NCI-H446 (cell line): ENCODE measurements around the gene TIMM17B.
"Not testable (repeated sequence)": the region's sequence is repeated elsewhere in the genome, so short reads cannot be mapped to it uniquely, and the experiment has no call there.

ENCODE experiments used
- DNase-seq, 2 experiments: peaks; one replicate each; lab custom pipeline; 2025; lab: John Stamatoyannopoulos, UW

TIMM17B gene

DNA sequence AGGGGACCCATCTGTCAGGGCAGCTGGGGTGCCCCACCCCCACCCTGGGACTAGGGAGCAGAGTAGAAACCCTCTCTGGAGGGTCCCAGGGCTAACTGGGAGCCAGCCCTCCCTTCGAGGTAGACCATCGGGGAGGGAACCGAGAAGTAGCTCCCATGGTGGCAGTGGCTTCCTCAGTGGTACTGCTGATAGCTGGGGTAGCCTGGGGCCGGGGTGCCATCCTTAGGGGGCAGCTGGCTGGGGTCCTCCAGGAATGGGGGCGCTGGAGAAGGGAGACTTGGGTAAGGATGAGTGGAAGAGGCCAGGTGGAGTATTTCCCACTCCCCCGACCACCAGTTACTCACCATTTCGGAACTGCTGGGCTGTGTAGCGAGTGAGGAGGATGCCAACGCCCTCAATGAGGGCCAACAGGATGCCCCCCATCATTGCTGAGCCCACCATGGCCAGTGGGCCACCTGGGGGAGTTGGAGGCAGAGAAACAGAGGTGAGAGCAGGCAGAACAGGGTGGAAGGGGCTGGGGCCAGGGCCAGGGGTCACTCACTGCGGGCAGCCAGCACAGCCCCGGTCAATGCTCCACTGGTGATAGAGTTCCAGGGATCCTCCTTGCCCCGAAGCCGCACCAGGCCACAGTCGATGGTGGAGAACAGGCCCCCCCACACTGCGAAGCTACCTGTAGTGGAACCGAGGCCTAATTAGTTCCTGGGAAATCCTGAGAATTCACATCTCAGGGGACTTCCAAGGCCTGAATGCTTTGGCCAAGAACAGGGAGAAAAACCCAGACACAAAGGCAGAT lies 3.8 kb downstream of the TIMM17B start:
- no peak for DNase-seq

DNA sequence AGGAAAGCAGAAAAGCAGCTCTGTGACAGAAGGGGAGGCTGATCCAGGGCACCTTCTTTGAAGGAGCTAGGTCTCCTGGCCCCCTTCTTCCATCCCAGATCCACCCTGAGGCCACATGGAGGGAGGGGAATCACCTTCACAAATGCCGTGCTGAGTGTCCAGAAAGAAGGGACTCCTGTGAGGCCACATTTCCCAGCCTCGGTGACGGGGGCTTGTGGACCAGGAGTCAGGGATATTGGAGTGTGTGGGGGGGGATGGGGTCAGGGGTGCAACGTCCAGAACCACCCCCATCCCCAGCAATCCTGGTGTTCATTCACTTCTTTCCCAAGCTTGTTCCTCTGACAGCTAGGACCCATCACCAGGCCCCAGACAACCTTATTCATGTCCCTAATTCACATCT lies 4.7 kb downstream of the TIMM17B start:
- DNase-seq: no peak

DNA sequence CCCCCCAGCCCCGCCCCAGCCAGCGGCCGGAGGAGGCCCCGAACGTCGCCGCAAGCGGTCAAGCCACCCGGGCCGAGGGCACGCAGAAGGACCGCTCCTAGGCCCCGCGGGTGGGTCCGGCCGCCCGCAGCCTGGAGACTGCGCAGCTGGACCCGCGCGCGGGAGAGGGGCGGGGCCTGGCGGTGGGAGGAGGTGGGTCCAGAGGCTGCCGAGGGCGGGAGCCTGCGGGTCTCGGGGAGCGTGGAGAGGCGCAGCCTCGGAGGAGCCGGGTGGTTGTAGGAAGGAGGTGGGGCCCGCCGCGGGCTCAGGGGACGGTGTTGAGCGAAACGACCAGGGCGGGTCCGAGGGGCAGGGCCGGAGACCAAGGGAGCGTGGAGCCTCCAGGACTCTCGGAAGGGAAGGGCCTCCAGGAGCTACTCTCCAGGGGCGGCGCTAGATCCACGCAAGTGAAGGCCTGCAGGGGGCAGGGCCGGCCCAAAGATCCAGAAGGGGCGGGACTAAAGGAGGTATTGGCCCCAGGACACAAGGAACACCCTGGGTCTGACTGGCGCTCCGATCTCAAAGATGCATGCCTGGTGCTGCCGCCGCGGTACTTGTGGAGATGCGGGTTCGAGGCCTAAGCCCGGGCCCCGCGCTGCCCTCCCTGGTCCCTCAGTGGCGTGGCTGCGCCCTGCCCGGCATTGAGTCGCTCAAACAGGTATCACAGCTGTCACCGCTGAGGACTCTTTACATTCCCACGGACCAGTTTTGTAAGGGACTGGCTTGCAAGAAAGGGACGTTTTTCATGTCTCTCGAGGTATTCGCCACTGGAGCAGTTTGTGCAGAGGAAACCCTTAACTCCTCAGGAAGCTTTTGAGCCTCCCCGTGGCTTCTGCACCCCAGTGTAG lies 5.9 kb downstream of the TIMM17B start:
- DNase-seq: peak; percentile 7 to 78

DNA sequence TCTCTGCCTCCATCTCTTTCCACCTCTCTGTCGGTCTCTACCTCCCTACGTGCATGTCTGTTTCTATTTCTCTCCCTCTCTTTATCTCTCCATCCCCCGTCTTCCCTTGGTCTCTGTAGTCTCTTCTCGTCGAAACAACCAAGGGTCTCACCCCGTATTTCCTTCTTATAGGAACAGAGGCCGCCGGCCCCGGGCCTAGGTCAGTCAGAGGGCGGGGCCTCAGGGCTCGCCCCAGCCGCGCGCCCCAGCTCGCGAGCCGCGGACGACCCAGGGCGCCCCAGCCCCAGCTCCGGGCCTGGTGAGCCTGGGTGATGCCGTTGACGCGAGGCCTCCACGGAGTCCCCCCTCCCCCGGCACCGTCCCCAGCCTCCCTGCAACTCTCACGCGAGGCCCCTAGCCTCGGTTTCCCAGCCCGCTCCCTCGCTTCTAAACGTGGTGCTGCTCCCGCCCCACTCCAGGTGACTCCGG lies 6.6 kb downstream of the TIMM17B start:
- DNase-seq: no peak

DNA sequence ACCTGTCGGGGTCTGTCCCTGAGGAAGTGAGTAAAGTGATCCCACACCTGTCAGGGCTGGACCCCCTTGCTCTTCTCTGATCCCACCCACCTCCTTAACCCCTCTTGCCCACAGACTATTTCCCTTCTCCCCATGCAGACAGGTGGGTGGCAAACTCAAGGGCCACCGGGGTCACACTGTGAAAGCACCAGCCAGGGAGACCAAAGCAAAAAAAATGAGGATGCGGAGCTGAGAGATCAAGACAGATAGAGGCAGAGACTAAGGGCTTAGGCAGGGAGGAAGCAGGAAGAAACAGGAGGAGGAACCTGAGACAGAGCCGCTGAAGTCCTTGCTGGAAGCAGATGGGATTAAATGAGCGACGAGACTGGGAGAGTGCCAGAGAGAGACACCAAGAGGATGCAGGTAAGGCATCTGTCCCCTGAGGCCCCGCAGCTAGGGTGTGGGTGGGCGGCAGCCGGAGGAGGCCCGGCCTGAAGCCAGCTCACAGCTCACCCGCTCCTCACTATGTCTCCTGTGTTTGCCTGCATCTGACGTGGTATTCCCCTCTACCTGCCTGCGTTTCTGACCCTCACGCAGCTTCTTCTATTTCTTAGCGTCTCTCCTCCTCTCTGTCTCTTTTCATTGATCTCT lies 7.2 kb downstream of the TIMM17B start:
- no peak for DNase-seq

DNA sequence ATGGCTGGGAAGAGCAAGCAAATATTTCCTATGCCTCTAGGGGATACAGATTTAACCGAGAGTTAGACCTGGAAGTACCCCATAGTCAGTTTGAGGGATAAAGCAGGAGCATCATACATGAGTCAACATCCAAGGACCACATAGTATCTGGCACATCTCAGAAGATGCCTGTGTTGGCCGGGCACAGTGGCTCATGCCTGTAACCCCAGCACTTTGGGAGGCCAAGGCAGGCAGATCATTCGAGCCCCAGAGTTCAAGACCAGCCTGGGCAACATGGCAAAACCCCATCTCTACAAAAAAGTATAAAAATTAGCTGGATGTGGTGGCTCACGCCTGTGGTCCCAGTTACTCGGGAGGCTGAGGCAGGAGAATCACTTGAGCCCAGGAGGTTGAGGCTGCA lies 11.0 kb downstream of the TIMM17B start:
- not testable (repeated sequence) for DNase-seq

DNA sequence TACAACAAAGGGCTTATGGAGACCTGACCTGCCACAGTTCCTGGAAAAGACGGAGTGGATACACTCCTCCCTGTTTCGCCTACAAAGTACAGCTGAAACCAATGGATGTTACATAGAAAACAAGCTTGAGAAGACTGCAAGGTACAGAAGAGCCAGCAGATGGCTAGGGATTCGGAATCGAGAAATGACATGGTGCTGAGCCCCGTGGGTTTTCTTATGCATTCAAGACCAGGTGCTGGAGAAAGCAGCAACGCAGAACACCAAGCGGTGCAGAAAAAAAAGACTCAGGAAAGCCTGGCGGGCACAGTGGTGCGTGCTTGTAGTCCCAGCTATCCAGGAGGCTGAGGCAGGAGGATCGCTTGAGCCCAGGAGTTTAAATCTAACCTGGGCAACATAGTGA lies 13.8 kb downstream of the TIMM17B start:
- DNase-seq: no peak

DNA sequence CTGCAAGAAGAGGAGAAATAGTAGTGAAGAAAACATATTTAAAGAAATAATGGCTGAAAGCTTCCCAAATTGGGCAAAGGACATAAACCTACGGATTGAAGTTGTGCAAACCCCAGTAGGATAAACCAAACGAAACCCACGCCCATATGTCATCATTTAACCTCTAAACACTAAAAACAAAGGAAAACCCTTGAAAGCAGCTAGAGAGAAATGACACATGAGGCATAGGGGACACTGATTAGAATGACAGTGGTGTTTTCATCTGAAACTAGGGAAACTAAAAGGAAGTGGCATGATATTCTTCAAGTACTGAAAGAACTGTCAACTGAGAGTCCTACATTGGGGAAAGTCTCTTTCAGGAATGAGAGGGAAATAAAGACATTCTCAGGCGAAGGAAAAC lies 20.6 kb downstream of the TIMM17B start:
- DNase-seq: not testable (repeated sequence)

DNA sequence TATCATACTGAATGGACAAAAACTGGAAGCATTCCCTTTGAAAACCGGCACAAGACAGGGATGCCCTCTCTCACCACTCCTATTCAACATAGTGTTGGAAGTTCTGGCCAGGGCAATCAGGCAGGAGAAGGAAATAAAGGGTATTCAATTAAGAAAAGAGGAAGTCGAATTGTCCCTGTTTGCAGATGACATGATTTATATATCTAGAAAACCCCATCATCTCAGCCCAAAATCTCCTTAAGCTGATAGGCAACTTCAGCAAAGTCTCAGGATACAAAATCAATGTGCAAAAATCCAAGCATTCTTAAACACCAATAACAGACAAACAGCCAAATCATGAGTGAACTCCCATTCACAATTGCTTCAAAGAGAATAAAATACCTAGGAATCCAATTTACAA lies 25.6 kb downstream of the TIMM17B start:
- not testable (repeated sequence) for DNase-seq

DNA sequence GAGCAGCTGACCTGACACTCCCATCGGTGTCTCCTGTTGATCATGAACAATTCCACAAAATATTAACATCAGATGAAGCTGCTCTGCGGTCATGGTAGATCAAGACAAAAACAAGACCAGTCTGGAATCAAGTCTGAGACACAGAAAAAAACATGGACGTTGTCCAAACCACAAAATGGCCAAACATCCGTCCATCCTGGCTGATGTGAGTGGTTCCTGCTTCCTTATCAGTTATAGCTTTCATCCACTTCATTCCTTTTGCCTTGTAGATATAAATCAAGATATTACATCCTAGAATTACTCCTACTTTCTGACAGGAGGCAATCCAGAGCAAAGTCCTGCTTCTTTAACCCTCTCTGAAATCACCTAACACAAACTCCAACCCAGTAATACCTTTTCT lies 33.4 kb downstream of the TIMM17B start:
- DNase-seq: no peak

DNA sequence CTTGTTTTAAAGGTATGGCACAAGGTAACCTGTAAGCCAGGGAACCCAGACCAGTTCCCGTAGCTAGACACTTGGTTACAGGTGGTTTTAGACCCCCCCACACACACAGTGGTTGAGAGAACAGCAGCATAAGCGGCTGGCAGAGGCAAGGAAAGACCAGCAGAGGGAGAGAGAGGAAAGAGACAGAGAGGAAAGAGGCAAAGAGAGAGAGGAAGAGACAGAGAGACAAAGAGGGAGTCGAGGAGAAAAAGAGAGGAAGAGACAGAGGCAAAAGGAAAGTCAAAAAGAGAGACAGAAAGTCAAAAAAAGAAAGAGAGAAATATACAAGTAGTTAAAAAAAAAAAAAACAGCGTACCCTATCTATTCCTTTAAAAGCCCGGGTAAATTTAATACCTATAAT lies 42.7 kb downstream of the TIMM17B start:
- DNase-seq: no peak

DNA sequence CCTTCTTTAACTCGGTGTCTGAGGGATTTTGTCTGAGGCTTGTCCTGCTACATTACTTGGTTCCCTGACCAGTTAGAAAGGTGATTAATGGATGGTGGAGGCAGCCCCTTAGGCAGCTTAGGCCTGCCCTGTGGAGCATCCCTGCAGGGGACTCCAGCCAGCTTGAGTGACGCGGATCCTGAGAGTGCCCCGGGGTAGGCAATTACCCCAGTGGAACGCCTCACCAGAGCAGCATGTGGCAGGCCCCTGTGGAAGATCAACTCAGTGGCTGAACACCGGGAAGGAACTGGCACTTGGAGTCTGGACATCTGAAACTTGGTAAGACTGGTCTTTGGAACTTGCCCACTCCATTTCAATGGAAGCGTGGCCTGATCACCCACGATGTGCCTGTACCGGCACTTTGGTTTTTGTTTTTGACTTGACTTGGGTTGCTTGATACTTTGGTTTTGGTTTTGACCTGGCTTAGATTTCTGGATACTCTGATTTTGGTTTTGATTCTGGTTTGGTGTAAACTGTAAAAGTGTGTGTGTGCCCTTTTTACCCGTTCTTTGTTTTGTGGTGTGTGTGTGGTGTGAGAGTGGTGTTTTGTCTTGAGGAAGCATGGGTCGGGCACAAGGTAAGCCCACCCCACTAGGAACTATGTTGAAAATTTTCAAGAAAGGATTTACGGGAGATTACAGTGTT lies 43.3 kb downstream of the TIMM17B start:
- DNase-seq: not testable (repeated sequence)

DNA sequence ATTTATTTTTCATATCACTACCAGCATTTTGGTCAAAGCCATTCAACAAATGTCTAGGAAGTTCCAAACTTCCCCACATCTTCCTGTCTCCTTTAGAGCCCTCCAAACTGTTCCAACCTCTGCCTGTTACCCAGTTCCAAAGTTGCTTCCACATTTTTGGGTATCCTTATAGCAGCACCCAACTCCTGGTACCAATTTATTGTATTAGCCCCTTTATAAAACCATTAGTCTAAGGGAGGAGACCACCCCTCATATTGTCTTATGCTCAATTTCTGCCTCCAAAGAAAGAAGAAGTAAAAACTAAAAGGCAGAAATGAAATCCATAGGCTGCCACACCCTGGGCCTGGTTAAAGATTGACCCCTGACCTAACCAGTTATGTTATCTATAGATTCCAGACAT lies 44.1 kb downstream of the TIMM17B start:
- DNase-seq: not testable (repeated sequence)

DNA sequence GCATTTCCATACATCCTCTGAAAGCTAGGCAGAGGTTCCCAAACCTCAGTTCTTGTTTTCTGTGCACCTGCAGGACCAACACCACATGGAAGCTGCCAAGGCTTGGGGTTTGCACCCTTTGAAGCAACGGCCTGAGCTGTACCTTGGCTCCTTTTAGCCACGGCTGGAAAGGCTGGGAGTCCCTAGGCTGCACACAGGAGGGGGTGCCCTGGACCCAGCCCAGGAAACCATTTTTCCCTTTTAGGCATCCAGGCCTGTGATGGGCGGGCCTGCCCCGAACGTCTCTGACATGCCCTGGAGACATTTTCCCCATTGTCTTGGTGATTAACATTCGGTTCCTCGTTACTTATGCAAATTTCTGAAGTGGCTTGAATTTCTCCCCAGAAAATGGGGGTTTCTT lies 44.7 kb downstream of the TIMM17B start:
- DNase-seq: no peak

DNA sequence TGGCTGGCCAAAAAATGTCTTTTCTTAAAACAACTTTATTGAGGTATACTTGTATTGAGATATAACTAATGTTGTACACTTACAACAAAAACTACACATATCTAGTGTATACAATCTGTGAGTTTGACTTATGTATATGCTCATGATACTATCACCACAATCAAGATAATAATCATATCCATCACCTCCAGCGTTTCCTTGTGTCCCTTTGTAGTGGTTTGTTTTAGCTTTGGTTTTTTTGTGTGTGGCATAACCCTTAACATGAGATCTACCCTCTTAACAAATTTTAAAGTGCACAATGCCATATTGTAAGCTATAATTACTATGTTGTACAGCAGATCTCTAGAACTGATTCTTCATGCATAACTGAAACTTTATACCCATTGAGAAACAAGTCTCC lies 48.7 kb downstream of the TIMM17B start:
- no peak for DNase-seq
